Transverse colon (tissue), 3 donors: ENCODE data around the gene AIF1L.

ENCODE experiments used
- EP300 ChIP-seq: sonication (generic); formaldehyde crosslinking; IDR thresholded peaks from one replicate; pipeline ENCODE4 v1.6.1; 2017; ENCODE audit warnings: antibody characterized with exemption, low read depth
- TF ChIP-seq, protein P1 (sequence below), 5 experiments: fragments of 200-600 bp in 3 of 5; fragments of 450-650 bp in 2 of 5; sonication (generic) in 3 of 5; IDR thresholded peaks; 1 replicate in 2 of 5; 2 replicates in 3 of 5; pipeline ENCODE4 v1.5.1; 2016 to 2017; ENCODE audit warnings: antibody characterized with exemption in 5 of 5, inconsistent platforms in 3 of 5, mild to moderate bottlenecking in 2 of 5, moderate library complexity in 1 of 5

DNA sequence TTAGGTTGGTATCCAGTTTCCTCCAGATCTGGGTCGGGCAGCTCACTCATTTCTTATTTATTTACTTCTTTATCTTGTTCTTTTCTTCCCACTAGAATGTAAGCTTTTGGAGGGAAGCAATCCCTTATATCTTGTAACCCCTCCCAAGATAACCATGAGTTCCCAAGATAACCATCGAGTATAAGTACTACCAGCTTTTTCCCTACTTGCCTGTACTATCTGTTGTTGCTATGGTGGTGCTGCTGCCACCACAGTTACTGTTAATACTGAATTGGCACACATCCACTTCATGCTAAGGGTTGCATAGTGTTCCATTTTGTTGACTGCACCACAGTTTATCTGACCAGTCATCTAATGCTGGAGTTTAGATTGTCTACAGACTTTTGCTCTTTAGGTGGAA, 48.9 kb downstream of the AIF1L start:
- TF ChIP-seq, protein P1, sequence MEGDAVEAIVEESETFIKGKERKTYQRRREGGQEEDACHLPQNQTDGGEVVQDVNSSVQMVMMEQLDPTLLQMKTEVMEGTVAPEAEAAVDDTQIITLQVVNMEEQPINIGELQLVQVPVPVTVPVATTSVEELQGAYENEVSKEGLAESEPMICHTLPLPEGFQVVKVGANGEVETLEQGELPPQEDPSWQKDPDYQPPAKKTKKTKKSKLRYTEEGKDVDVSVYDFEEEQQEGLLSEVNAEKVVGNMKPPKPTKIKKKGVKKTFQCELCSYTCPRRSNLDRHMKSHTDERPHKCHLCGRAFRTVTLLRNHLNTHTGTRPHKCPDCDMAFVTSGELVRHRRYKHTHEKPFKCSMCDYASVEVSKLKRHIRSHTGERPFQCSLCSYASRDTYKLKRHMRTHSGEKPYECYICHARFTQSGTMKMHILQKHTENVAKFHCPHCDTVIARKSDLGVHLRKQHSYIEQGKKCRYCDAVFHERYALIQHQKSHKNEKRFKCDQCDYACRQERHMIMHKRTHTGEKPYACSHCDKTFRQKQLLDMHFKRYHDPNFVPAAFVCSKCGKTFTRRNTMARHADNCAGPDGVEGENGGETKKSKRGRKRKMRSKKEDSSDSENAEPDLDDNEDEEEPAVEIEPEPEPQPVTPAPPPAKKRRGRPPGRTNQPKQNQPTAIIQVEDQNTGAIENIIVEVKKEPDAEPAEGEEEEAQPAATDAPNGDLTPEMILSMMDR (IDR thresholded peaks at IDR 0.05) = no peak
- TF ChIP-seq EP300 = no peak
